DND-41 (cell line): ENCODE data around the gene NPRL2.
A peak's percentile ranks its signal among the peaks of the same experiment; 100 is the strongest.

Experiments
- ATAC-seq: fragments of 200-7000 bp; cut with Tn5 transposase; 3 replicates; pipeline ENCODE4 v1.9.1; 2021; ENCODE audit warnings: low read depth; ENCODE audit not compliant: insufficient read depth
- DNase-seq: peaks from one replicate; pipeline ENCODE4 v3.0.0-alpha.2; 2020
- H2AFZ ChIP-seq: 2 replicates; pipeline ENCODE4 v1.6.0; 2012; ENCODE audit warnings: low read depth, low read length
- H3K27ac ChIP-seq: 2 replicates; pipeline ENCODE4 v1.5.1; 2012; ENCODE audit warnings: low read length, inconsistent platforms
- H3K27me3 ChIP-seq: fragments of 200-600 bp; sonication (generic); 2 replicates; pipeline ENCODE4 v1.6.0; 2012; ENCODE audit warnings: low read length, mild to moderate bottlenecking, inconsistent platforms; ENCODE audit not compliant: insufficient read depth, poor library complexity
- H3K36me3 ChIP-seq: 2 replicates; pipeline ENCODE4 v1.5.1; 2012; ENCODE audit warnings: low read length, inconsistent platforms; ENCODE audit not compliant: insufficient read depth
- H3K4me1 ChIP-seq: 2 replicates; pipeline ENCODE4 v1.5.1; 2012; ENCODE audit warnings: mild to moderate bottlenecking, low read length; ENCODE audit not compliant: insufficient read depth
- H3K4me2 ChIP-seq: 2 replicates; pipeline ENCODE4 v1.6.0; 2012; ENCODE audit warnings: mild to moderate bottlenecking, moderate library complexity, low read length, inconsistent platforms; ENCODE audit not compliant: insufficient read depth
- H3K4me3 ChIP-seq, 2 experiments: fragments of 200-600 bp in 1 of 2; shearing (Covaris generic) in 1 of 2; 2 replicates each; pipeline ENCODE4 v1.5.1; 2012 to 2016; ENCODE audit warnings: inconsistent platforms in 2 of 2, low read length in 2 of 2, mild to moderate bottlenecking in 2 of 2, low read depth in 1 of 2, moderate library complexity in 1 of 2
- H3K79me2 ChIP-seq: 2 replicates; pipeline ENCODE4 v1.6.0; 2012; ENCODE audit warnings: low read length, inconsistent platforms; ENCODE audit not compliant: insufficient read depth
- H3K9ac ChIP-seq: 2 replicates; pipeline ENCODE4 v1.6.0; 2012; ENCODE audit warnings: low read depth, mild to moderate bottlenecking, inconsistent platforms, low read length, moderate library complexity
- H3K9me3 ChIP-seq: 2 replicates; pipeline ENCODE4 v1.5.1; 2012; ENCODE audit warnings: low read length, moderate library complexity, mild to moderate bottlenecking, inconsistent platforms; ENCODE audit not compliant: insufficient read depth, severe bottlenecking
- H4K20me1 ChIP-seq: 2 replicates; pipeline ENCODE4 v1.6.0; 2012; ENCODE audit warnings: low read length; ENCODE audit not compliant: insufficient read depth
- CTCF ChIP-seq: IDR thresholded peaks from 2 replicates; pipeline ENCODE4 v1.5.1; 2012; ENCODE audit warnings: borderline replicate concordance, low read length, moderate library complexity, mild to moderate bottlenecking; ENCODE audit not compliant: poor library complexity, severe bottlenecking; ENCODE audit errors: extremely low read depth
- EZH2 ChIP-seq: IDR thresholded peaks from 3 replicates; pipeline ENCODE4 v1.6.1; 2012; ENCODE audit warnings: borderline replicate concordance, low read depth, mild to moderate bottlenecking, moderate library complexity, low read length, inconsistent platforms; ENCODE audit not compliant: severe bottlenecking

The NPRL2 gene

GRCh38 chr3:50350213-50350526, 405 bp downstream of the NPRL2 start:
- Histone ChIP-seq H3K36me3 (peaks cover 53% of the 10 kb centered on the region), H4K20me1 (peaks cover 24% of the 10 kb centered on the region), H3K4me3 (peak overlapping the region; percentile 26 to 76), H3K4me1 (peaks cover 37% of the 10 kb centered on the region), H3K79me2 (peaks cover 45% of the 10 kb centered on the region), H3K27ac (peak overlapping the region; percentile 93), H2AFZ (peak overlapping the region; percentile 90), H3K9ac (peak overlapping the region; percentile 61), H3K27me3 (no peaks in the 10 kb centered on the region), H3K4me2 (peak overlapping the region; percentile 89), H3K9me3 (no peaks in the 10 kb centered on the region)
- ATAC-seq (no peak), DNase-seq (no peak)
- TF ChIP-seq CTCF (no peak), EZH2 (no peak)

DNA sequence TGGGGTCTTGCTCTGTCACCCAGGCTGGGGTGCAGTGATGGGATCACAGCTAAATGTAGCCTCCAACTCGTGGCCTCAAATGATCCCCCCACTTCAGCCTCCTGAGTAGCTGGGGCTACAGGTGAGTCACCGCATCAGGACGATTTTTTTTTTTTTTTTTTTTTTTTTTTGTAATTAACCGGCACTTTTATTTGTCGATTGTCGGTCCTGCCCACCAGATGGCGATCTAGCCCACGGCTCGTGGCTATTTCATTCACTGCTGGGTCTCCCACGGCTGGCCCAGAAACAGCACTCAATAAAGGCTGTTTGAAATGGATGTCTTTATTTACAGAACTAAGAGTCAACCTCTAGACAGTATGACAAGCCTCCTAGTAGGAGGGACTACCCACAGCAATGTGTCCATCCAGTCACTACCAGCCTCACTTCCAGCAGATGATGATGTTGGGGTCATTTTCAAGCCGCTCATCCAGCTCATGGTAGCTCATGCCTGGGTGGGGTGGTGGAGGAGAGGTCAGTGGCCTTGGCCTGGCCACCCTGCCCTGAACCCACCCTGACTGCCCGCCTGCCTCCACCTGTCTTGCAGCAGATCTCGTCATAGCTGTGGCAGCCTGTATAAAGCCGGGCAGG, 3.3 kb downstream of the NPRL2 start:
- H4K20me1 ChIP-seq: peaks cover 12% of the 10 kb centered on the region
- no peak for ATAC-seq
- no peaks in the 10 kb centered on the region for H3K27me3 ChIP-seq
- H2AFZ ChIP-seq: no peak overlapping the region
- no peak overlapping the region for H3K27ac ChIP-seq
- H3K9me3 ChIP-seq: no peaks in the 10 kb centered on the region
- peaks cover 33% of the 10 kb centered on the region for H3K79me2 ChIP-seq
- H3K4me3 ChIP-seq: no peak overlapping the region
- TF ChIP-seq CTCF (peak; percentile 67), EZH2 (no peak)
- H3K4me1 ChIP-seq: peaks cover 37% of the 10 kb centered on the region
- peaks cover 27% of the 10 kb centered on the region for H3K36me3 ChIP-seq
- H3K9ac ChIP-seq: no peak overlapping the region
- no peak overlapping the region for H3K4me2 ChIP-seq
- DNase-seq: peak; percentile 73

DNA sequence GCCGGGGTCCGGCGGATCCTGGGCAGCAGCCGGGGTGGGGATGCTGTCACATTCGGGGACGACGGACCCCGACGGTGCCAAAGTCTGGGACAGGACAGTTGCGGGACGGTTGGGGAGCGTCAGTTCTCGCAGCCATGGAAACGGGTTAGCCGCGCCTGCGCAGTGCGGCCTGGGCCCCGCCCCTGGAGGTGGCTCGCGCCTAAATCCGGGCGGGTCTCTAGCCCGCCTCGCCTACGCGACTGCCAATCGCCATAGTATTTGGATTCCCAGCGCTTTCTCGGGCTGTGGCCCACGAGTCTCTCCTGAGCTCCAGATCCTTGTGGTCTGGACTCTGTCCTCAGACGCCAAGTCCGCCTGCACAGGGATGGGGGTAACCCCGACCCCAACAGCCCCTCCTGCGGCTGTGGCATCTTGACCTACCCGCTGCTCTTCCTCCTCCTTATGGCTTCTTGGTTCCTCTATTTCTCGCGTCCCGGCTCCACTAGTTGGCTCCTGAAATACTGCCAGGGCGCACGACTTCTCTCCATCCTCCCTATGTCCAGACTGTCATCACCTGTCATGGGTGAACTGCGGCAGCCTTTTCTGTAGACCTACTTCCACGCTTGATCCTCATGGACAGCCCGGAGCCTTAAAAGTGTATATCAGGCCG, 4.9 kb downstream of the NPRL2 start, which contains the start of gene ZMYND10:
Gene ZMYND10, minus strand, starts transcription at position 147 of the 649 bp plus-strand sequence. CDS start 153 bp downstream, outside the sequence.
- Histone ChIP-seq H2AFZ (no peak within 1 kb of the TSS), H3K36me3 (peaks cover 22% of the 10 kb centered on the region), H3K4me2 (no peak within 1 kb of the TSS), H3K27me3 (peaks cover under 1% of the 10 kb centered on the region), H4K20me1 (0 out of 2 replicates have a peak, but pooled peaks cover 4% of the 10 kb centered on the region), H3K4me3 (no peak within 1 kb of the TSS), H3K9ac (no peak within 1 kb of the TSS), H3K27ac (no peak within 1 kb of the TSS), H3K9me3 (no peaks in the 10 kb centered on the region), H3K4me1 (peaks cover 26% of the 10 kb centered on the region), H3K79me2 (peaks cover 22% of the 10 kb centered on the region)
- DNase-seq (no peak), ATAC-seq (no peak)
- TF ChIP-seq CTCF (no peak), EZH2 (no peak)
